Putamen (tissue), 1 donor: Measurements from ENCODE around the gene IZUMO1.
A peak's percentile ranks its signal among the peaks of the same experiment; 100 is the strongest.

Experiments used
- DNase-seq: peaks from one replicate; pipeline ENCODE4 v3.0.0-alpha.2; 2016; ENCODE audit warnings: low spot score

IZUMO1 gene

DNA sequence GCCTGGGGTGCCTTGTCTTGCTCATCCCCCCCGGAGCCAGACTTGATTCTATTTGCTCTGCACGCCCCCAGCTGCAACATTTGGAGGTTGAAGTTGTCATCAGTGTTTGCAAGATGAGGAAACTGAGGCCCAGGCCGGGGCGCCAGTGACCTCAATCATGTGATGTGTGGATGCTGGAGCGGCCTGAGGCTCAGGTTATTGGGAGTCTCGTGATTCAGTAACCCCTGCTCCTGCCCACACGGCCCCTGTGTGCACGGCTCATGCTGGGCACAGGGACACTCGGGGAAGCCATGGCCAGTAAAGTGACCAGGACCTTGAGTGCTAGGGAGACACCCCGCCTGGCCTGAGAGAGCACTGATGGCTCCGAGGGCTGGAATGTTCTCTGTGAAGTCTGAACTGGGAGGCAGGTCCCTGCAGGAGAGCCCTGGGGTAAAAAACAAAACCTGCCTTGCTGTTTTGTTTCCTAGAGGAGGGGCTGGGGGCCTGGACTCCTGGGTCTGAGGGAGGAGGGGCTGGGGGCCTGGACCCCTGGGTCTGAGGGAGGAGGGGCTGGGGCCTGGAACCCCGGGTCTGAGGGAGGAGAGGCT is 10.5 kb upstream of the IZUMO1 start:
- DNase-seq, result no peak

DNA sequence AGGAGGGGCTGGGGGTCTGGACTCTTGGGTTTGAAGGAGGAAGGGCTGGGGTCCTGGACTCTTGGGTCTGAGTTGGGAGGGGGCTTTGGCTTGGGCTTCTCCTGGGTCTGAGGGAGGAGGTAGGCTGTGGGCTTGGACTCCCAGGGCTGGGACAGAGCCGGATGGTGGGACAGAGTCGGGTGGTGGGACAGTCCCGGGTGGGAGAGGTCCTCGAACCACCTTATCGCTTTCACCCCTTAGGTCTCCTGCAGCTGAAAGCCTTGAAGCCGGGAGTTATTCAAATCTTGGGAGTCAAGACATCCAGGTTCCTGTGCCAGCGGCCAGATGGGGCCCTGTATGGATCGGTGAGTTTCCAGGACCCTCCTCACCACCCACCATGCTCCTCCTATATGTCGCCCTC is 10.0 kb upstream of the IZUMO1 start:
- DNase-seq, result no peak

GRCh38 chr19:48756212-48756611 is 9.5 kb upstream of the IZUMO1 start:
- no peak for DNase-seq

DNA sequence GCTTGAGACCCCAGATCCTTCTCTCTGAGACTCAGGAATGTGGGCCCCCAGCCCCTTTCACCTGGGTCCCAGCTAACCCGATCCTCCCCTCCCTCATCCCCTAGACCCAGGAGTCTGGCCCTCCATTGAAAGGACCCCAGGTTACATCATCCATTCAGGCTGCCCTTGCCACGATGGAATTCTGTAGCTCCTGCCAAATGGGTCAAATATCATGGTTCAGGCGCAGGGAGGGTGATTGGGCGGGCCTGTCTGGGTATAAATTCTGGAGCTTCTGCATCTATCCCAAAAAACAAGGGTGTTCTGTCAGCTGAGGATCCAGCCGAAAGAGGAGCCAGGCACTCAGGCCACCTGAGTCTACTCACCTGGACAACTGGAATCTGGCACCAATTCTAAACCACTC is 9.1 kb upstream of the IZUMO1 start:
- no peak for DNase-seq

DNA sequence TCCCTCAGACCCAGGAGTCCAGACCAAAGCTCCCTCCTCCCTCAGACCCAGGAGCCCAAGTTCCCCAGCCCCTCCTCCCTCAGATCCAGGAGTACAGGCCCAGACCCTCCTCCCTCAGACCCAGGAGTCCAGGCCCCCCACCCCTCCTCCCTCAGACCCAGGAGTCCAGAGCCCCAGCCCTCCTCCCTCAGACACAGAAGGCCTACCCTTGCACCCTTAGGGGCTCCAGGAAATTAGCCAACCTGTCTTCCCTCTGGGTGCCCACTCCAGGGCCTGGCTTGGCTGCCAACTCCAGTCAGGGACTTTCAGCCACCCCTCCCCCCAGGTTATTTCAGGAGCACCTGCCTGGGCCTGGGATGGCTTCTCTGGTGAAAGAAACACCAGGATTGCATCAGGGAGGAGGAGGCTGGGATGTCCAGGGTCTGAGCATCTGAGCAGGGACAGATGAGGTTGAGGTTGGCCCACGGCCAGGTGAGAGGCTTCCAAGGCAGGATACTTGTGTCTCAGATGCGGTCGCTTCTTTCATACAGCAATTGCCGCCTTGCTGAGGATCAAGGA is 8.5 kb upstream of the IZUMO1 start, which contains the start of gene FGF21:
Gene FGF21, plus strand, starts transcription at position 441 of the 558 bp plus-strand sequence. CDS start 713 bp downstream, outside the sequence.
- DNase-seq, result no peak

DNA sequence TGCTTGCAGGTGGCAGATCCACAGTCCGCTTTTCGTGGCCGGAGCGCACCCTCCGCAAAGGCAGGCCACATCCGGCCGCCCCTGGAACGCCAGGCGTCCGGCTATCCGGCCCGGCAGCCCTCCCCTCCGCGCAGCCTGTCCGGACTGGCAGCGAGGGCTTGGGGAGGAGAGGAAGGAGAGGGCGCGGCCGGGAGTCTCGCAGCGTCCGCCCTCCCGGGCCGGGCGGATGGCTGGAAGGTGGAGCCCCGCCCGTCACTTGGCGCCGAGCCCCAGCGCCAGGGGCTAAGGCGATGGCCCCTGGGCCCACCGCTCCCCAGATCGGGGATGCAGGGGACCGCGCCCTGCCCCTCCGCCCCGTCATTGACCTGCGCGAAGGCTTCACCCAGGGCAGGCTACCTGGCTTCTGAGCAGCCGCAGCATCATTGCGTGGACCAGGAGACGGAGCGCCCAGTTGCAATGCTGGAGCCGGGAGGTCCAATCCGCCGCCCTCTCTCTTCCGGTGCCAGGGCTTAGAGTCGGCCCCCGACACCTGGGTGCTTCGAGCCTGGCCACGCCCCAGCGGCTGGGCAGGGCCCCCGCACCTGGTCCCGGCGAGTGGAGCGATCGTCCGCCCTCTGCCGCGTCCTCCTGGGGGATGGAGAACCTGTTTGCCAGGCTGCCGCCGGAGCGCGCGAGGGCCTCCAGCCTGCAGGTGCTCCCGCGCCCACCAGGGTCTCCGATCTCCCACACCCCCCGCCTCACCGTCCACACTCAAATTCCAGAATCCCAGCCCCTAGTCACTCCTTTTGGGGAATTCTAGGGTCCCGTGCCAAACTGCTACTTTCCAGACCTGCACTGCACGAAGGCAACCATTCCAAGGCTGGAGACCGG is 6.0 kb upstream of the IZUMO1 start, which contains the start of gene FUT1:
Gene FUT1, minus strand, starts transcription at position 146 of the 870 bp plus-strand sequence. CDS start 1,360 bp downstream, outside the sequence.
- DNase-seq, result no peak

- DNase-seq, result no peak
Observed at GRCh38 chr19:48751845-48752495, 5.3 kb upstream of the IZUMO1 start.

DNA sequence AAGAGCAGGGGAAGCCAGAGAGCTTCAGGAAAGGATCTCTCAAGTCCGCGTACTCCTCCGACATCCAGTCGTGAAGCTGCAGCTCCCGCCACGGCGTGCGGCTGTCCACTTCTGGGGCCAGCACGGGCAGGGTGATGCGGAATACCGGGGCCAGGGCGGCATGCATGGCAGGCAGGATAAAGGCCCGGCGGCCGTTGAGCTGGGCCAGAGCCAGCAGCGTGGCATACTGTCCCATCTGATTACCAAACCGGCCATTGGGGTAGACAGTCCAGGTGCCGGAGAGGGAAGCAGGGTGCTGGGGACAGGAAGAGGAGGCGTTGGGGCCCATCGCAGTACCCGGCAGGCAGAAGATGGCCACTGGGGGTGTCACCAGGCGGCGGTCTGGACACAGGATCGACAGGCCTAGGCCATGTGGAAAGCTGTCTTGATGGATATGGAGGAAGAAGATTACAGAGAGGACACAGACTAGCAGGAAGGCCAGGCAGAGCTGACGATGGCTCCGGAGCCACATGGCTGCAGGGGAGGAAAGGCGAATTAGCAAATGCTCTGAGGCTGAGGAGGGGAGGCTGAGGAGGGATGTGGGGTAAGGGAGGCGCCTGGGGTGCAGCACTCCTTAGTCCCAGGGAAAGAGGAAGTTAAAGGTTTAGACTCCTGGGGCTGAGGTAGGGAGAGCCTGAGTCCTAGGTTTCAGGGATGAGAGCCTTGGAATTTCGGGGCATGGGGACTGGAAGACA is 4.2 kb upstream of the IZUMO1 start:
- DNase-seq, result no peak

DNA sequence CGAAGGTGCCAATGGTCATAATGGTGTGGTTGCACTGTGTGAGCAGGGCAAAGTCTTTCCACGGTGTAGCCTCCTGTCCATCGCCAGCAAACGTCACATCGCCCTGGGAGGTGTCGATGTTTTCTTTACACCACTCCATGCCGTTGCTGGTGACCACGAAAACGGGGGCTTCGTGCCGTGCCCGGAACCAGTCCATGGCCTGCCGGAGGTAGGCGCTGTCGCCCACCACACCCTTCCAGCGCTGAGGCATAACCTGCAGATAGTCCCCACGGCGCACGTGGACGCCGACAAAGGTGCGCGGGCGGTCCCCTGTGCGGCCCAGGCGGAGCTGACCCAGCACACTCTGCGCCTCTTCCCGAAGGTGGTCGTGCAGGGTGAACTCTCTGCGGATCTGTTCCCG is 3.6 kb upstream of the IZUMO1 start:
- no peak for DNase-seq

GRCh38 chr19:48749571-48750198 is 3.0 kb upstream of the IZUMO1 start:
- DNase-seq, result no peak

- no peak for DNase-seq
Observed at GRCh38 chr19:48746110-48746509, 599 bp downstream of the IZUMO1 start.

- peak; percentile 82 for DNase-seq
Observed at GRCh38 chr19:48745208-48745995, 1.3 kb downstream of the IZUMO1 start.

GRCh38 chr19:48742096-48742495 is 4.6 kb downstream of the IZUMO1 start:
- DNase-seq, result no peak

DNA sequence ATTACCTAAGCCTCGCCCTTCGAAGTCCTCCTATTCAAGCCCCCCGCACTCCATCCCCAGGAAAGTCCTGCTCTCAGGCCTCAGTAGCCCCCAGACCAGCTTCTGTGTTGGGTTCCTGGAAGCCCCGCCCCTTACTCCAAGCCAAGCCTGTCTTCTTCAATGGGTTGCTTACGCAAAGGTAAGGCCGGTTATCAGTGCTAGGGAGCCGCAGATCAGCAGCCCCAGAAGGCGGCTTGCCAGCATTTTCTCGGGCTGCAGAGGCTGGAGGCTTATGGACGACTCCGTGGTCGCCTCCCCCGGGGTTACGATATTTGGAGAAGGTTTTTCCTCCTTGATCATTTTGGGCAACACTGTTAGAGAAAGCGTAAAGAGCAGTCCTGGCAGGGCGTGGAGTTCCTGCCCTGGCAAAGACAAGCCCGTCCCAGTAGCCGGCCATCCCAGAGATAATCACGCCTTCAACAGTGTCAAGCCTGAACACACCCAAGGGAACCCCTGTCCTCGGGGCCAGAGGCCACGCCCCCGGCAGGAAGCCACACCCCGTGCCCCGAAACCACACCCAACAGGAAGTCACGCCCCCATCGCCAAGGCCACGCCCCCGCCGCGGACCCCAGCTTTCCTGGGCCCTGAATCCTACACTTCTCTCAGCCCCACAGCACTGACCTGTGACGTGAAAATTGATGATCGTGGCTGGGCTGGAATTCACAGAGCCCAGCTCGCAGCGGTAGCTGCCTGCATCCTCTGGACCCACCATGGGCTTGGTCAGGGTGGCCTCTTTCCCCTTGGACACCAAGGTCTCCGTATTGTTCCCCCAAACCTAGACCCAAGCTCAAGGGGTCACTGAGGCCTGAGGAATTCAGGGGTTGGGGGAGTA is 5.3 kb downstream of the IZUMO1 start:
- no peak for DNase-seq

GRCh38 chr19:48740164-48740972 is 6.3 kb downstream of the IZUMO1 start, which contains the start of gene RASIP1:
Gene RASIP1 (minus strand): TSS chr19:48740610. CDS start chr19:48740282, 328 bp downstream.
- DNase-seq, result no peak

DNA sequence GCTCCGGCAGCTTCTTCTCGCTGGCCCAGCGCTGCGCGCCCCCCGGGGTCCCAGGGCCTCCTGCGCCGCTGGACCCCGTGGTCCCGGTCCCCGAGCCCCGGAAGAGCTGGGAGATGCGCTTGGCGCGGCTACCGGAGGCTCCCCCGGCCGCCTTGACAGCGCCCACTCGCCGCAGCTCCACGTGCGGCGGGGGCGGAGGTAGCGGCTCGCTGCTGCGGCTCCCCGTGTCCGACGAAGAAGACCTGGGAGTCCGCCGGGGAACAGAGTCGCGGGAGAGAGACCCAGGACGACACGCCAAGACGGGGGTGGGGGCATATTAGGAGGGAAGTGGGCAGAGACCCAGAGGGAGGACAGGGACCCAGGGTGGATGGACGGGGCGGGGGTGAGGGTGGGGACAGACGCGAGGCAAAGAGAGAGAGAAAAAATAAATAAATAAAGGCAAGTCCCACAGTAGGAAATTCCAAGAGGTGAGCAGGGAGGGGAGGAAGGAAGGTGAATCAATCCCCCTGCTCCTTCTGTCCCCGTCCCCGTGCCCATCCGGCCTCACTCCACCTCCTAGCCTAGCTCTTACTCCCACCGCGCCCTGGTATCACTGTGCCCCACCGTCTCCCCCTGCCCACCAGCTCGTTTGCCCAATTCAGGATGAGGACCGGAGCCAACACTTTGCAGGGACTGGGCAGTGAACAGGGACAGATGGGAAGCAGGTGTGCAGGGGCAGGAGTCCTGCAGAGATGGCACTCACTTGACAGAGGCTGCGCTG is 7.1 kb downstream of the IZUMO1 start:
- no peak for DNase-seq

- DNase-seq, result peak; percentile 75
Observed at GRCh38 chr19:48738557-48739403, 7.9 kb downstream of the IZUMO1 start.
